Right kidney (tissue), 1 donor: ENCODE data around the gene ZBED1.
"Not testable (repeated sequence)": the region's sequence is repeated elsewhere in the genome, so short reads cannot be mapped to it uniquely, and the experiment has no call there.

Experiments used
- DNase-seq: peaks from one replicate; pipeline ENCODE4 v3.0.0-alpha.2; 2016

Gene ZBED1

DNA sequence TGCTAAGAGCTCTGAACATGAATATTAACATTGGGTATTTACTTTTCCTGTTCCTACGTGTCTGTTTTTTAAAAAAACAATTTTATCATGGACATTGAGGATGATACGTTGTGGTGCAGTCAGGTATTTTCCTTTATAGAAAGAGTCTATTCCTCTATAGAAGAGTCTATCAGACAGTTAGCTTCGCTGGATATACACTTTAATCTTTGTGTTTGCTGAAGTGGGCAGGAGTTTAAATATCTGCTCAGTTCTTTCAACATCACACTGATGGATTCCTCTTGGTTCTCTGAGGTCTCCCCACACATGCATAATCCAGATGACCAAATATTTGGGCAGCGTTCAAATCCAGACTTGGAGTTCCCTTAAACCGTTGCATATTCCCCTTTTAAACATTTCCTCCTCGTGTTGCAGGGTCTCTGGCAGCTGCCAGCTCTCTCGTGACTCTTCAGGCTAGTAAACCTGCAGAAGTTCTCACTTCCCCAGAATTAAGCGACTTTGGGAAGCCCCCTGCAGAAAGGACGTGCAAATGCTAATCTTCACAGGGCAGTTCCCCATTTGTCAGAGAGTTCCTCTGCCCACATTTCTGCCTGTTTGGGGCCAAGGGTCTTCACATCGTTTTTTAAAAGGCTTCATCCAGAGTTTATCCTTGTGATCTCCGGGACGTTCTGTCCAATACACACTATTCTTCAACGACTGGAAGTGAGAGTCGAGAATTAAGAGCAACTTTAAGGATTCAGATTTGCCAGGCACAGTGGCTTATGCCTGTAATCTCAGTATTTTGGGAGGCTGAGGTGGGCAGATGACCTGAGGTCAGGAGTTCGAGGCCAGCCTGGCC is 20.5 kb upstream of the ZBED1 start:
- no peak for DNase-seq

DNA sequence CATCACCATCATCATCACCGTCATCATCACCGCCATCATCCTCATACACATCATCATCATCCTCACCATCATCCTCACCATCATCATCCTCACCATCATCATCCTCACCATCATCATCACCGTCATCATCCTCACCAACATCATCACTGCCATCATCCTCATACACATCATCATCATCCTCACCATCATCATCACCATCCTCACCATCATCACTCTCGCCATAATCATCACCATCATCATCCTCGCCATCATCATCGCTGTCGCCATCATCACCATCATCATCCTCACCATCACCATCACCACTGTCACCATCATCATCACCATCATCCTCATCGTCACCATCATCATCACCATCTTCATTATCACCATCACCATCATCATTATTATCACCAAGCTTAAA is 19.8 kb upstream of the ZBED1 start:
- no peak for DNase-seq

DNA sequence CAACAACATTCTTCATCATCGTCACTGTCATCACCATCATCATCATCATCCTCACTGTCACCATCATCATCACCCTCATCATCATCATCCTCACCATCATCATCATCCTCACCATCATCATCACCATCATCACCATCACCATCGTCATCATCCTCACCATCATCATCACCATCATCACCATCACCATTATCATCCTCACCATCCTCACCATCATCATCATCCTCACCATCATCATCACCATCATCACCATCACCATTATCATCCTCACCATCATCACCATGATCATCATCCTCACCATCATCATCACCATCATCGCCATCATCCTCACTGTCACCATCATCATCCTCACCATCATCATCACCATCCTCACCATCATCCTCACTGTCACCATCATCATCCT is 18.9 kb upstream of the ZBED1 start:
- not testable (repeated sequence) for DNase-seq

DNA sequence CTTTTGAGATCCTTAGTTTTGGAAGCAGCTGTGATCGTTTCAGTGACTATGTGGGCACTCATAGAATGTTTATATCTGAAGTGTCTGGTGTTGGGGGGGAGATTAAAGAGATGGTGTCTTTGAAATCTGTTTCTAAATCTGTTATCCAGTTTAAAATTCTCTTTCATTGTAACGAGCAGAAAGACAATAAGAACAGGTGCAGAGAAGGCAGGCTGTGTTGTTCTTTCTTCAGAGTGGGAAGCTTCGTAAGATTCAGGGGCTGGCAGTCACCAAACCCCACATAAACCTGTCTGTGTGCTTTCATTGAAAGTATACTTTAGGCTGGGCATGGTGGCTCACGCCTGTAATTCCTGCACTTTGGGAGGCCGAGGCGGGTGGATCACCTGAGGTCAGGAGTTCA is 16.3 kb upstream of the ZBED1 start:
- no peak for DNase-seq

DNA sequence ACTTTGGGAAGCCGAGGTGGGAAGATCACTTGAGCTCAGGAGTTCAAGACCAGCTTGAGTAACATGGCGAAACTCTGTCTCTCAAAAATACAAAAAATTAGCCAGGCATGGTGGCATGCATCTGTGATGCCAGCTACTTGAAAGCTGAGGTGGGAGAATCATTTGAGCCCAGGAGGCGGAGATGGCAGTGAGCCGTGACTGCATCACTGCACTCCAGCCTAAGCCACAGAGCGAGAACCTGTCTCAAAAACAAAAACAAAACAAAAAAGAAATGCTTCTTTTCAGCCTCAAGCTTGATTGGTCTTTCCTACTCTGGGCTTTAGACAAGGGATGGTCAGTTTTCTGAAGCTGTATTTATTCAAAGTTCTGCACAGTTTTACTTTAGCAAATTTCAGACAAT is 15.8 kb upstream of the ZBED1 start:
- DNase-seq = peak; percentile 31

DNA sequence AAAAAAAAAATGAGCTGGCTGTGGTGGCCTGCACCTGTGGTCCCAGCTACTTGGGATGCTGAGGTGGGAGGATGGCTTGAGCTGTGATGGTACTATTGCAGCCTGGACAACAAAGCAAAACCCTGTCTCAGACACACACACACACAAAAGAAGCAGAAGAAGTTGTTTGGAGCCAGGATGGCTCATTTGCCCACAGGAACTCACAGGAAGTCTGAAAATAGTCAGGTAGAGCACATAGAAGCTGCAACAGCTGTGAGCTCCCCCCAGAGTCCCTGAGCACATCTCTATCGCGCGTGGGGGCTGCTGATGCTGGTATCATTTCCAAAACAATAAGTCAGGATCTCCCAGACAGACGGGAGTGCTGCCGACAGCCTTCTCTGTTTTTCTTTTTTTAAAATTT is 13.4 kb upstream of the ZBED1 start:
- DNase-seq = no peak

DNA sequence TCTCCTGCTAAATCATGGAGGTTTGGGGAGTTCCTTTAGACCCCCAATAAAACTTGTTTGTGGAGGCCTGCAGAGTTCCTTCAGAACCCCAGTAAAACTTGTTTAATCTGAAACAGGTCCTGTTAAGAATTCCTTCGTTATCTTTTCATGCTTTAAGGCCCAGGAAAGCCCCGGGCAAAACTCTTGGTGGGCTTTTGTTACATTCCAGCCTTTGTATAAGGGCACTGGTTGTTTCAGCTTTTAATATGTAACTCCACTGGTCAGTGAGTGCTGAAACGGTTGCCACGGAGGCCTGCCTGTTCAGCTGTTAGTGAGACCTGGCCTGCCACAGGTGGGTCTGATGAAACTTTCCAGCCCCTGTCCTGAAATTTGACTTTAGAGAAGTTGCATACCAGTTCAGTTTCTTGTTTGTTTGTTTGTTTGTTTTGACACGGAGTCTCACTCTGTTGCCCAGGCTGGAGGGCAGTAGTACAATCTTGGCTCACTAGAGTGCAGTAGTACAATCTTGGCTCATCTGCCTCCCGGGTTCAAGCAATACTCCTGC is 12.4 kb upstream of the ZBED1 start:
- DNase-seq = no peak

DNA sequence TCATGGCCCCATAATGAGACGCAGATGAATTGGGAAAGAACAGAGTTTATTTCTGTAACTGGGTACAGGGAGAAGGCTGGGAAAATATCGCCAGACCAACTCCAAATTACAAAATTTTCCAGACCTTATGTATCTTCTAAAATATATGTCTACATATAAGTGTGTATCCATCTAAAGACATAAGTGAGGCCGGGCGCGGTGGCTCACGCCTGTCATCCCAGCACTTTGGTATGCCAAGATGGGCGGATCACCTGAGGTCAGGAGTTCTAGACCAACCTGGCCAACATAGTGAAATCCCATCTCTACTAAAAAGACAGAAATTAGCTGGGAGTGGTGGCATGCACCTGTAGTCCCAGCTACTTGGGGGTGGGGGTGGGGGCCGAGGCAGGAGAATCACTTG is 11.7 kb upstream of the ZBED1 start:
- no peak for DNase-seq

DNA sequence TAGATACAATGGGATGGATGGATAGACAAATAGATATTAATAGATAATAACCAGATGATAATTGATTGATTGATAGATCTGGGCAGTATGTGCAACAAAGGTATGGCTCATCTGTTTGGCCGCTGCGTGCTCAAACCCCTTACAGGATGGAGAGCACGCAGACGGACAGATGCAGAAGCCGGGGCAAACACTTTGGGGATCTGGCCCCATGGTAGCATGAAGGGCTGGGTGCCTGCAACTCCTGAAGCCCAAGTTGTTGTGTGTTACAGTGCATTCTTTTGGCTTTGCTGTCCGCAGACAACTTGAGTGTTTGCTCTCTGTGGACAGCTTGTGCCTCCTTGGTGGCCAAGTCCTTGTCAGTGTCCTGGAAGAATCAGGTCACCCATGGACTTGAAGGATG is 10.6 kb upstream of the ZBED1 start:
- no peak for DNase-seq

DNA sequence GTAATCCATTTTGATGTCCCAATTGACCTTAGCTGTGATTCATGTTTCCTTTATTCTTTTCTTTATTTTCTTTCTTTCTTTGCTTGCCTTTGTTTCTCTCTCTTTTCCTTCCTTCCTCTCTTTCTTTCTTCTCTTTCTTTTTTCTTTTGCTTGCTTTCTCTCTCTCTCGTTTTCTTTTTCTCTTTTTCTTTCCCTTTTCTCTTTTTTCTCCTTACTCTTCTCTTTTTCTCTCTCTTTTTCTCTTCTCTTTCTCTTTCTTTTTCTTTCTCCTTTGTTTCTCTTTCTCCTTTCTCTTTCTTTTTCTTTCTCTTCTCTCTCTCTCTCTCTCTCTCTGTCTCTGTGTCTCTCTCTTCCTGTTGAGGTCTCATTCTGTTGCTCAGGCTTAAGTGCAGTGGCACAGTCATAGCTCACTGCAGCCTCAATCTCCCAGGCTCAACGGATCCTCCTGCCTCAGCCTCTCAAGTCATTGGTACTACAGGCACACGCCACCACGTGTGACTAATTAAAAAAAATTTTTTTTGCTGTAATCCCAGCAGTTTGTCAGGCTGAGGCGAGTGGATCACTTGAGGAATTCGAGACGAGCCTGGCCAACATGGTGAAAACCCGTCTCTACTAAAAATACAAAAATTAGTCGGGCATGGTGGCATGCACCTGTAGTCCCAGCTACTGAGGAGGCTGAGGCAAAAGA is 8.0 kb upstream of the ZBED1 start:
- no peak for DNase-seq

DNA sequence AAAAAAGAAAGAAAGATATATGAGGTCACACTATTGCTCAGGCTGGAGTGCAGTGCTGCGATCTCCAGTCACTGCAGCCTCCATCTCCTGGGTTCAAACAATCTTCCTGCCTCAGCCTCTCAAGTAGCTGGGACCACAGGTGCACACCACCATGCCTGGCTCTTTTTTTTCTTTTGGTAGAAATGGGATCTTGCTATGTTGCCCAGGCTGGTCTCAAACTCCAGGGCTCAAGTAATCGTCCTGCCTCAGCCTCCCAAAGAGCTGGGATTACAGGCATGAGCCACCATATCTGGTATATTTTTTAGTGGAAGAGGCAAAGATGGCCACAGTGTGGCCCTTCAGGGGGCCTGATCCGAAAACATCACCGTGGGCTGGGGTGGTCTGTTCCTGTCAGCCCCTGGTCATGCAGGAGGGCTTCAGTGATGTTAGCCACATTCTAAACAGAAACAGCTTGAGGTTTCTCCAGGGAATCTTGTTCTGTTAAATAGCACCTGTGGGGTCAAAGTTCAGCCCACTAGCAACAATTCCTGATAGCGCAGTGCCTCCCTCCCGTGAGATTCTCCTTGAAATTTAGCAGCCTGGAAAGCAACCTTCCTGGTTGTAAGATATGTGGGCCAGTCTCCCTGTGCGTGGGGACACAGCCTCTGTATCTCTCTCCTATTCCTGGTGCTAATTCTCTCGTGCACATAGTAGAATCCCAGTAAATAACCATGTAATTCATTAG is 7.3 kb upstream of the ZBED1 start:
- DNase-seq = no peak

DNA sequence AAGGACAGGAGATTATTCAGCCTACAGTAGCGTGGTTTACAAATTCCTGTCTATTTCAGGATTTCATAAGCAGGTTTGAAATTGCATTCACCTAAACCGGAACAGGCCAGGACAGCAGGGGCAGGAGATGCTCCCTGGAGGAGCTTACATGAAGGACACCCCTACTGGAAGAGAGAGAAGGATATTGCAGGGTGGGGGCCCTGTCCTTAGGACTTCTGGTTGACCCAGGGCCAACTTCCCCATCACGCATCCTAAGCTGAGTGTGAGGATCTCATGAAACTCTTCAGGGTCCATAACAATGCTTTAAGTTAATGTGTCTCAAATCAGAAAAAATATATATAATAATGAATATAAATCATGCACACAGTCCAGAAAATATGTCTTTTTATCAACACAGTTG is 6.4 kb upstream of the ZBED1 start:
- DNase-seq = no peak

DNA sequence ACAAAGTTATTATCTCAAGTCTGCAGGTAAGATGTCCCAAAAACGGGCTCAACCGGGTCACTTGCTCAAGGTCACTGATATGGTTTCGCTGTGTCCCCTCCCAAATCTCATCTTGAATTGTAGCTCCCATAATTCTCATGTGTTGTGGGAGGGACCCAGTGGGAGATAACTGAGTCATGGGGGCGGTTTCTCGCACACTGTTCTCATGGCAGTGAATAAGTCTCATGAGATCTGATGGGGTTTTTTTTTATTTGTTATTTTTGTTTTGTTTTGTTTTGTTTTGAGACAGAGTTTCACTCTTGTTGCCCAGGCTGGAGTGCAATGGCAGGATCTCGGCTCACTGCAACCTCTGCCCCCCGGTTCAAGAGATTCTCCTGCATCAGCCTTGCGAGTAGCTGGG is 4.6 kb upstream of the ZBED1 start:
- DNase-seq = not testable (repeated sequence)

DNA sequence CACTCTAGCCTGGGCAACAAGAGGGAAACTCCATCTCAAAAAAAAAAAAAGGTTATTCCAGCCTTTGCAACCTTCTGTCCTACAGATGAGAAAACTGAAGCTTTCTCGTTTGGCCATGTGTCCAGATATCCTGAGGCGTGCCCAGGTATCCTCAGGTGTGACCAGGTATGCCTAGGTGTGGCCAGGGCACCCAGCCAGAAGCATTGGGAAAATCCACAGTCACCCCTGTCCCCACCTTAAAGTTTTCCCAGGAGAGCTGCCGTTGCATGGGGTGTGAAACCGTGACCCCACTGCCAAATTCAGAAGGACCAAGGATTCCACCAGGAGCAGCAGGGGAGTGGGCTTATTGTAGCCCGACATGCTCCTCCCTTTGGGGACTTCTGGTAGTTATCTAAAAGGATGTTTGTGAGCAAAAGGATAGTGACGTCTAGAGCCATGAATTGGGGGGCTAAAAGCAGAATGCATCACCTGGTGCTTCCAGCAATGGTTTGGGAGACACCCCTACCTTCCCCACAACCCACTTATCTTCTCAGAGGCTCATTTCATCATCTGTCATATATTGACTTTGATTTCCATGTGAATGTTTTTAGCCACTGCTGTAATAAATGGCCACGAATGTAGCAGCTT is 4.0 kb upstream of the ZBED1 start:
- no peak for DNase-seq

DNA sequence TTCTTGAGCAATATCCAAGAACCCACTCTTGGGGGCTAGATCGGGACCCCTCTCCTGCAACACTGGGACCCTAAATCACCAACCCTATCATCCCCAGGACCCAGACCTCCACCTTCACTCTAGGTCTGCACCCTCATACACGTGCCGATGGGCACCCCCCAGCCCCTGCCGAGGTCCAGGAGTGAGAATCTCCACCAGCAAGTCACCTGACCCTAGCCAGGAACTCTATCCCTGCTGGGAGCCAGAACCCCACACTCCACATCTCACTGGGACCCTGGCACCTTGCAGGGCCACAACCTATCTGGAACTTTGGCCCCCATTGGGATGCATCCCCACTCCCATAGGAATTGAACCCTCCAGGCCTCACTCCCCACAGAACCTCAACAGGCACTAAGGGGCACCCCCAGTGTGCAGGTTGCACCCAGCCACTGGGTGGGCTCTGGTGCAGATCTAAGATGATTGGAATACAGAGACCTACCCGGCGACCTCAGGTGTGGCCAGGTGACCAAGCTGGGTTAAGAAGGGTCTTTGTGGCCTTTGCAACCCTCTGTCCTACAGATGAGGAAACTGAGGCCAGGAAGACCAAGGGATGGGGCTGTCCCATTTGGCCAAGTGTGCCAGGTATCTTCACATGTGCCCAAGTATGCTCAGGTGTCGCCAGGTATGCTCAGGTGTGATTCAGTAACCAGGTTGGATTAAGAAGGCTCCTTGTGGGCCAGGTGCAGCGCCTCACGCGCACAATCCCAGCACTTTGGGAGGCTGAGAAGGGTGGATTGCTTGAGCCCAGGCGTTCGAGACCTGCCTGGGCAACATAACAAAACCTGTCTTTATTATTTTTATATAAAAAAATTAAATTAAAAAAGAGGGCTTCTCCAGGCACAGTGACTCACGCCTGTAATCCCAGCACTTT is 3.1 kb upstream of the ZBED1 start:
- no peak for DNase-seq

DNA sequence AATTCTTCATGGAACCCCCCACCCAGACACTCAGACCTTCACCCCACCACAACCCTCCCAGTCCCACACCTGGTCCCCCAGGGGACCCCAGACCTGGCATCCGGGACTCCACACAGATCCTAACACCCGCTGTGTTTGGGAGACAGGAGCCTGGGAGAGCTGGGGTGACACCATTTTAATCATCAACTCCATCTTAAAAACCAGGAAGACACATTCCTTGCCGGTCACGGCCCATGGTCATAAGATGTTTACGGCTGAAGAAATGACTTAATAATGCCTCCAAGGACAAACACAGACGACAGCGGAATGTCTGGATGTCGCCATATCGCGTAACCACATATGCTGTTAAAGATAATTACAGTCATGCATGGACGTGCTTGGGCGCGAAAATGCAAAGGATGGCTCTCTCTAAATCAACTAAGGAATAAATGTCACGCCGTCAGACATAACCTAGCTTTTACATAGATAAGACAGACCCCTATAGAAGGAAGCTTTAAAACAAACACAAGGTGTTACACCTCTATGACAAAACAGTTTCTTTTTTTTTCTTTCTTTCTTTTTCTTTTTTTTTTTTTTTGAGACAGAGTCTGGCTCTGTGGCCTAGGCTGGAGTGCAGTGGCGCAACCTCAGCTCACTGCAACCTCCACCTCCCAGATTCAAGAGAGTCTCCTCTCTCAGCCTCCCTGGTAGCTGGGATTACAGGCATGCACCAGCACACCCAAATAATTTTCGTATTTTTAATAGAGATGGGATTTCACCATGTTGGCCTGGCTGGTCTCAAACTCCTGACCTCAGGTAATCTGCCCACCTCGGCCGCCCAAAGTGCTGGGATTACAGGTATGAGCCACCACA is 2.1 kb upstream of the ZBED1 start:
- DNase-seq = no peak

DNA sequence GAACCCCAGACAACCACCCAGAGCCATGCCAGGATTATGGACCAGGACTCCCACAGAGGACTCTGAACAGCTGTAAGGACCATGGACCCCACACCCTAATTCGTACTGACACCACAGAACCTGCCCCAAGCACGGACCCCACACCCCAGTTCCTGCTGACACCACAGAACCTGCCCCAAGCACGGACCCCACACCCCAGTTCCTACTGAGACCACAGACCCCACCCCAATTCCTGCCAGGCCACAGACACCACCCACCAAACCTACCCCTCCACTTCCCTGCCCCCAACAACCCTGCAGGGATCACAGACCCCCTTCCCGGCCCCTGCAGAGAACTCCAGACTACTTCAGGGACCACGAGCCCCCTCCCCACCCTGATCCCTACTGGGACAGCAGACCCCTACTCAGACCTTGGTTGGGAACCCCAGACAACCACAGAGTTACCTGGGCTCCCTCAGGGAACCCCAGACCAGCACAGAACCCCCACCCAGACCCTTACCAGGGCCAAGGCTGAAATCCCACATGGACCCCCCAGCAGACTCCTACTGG is 1.4 kb upstream of the ZBED1 start:
- DNase-seq = no peak

DNA sequence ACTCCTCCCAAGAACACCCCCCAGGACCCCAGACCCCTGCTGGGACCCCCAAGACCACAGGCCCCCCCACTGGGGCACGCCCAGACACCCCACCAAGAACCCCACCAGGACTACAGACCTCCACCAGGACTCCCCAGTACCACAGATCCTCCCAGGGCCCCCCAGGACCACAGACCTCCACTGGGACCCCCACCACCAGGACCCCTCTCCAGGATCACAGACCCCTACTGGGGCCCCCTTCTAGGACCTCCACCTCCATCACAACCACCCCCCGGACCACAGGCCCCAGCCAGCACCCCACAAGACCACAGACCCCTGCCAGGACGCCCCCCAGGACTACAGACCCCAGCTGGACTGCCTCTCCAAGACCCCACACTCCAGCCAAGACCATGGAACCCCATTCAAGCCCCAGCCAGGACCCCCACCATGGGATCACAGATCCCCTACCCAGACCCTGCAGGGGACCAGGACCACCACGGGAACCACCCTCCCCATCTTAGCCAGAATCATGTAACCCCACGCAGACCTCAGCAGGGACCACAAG is 855 bp upstream of the ZBED1 start:
- no peak for DNase-seq

DNA sequence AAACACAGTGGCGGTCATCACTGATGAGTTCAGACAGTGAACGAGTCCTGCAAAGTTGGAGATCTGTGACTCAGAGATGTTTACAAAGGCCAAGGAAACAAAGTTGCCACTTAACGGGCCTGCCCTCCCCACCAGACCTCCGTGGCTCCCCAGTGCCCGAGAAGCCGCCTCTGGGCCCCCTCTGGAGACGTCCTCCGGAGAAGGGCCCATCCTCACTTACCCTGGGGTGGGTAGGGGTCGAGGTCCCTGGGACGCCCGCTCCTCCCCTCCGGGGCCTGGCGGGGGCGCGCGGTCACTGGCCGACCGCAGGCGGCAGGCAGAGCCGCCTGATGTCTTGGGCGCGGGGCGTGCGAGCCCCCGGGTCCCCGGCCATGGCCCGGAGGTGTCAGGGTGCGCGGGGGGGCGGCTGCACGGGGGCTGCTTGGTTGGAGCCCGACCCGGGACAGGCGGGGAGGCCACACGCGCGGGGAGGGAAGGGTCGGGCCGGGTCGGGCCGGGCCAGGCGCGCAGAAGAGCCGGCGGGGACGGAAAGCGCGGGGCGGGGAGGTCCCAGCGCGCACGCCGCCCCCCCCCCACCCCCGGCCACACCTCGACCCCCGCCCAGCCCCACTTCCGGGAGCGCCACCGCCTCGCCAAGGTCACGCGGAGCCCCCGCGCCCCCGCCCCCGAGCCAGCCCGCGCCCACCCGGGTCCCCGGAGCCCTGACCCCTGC is 529 bp downstream of the ZBED1 start:
- peak; percentile 80 for DNase-seq
